BLaER1 treated with 17β-estradiol and CSF1 and Interleukin-3, amounts not matched to agents 10 nM and 100 nM (cell line): ENCODE results near the gene CHAF1B.

Experiments
- H3K27ac ChIP-seq, 11 experiments: shearing (Covaris generic); formaldehyde crosslinking; 2 replicates each; pipeline ENCODE4 v1.8.1; 2022
- H3K27me3 ChIP-seq, 11 experiments: shearing (Covaris generic); formaldehyde crosslinking; 2 replicates each; pipeline ENCODE4 v1.8.1; 2022
- H3K36me3 ChIP-seq, 11 experiments: shearing (Covaris generic); formaldehyde crosslinking; 2 replicates each; pipeline ENCODE4 v1.8.1; 2022
- H3K4me1 ChIP-seq, 10 experiments: shearing (Covaris generic); formaldehyde crosslinking; 2 replicates each; pipeline ENCODE4 v1.8.1; 2022
- H3K4me2 ChIP-seq, 11 experiments: shearing (Covaris generic); formaldehyde crosslinking; 2 replicates each; pipeline ENCODE4 v1.8.1; 2022
- H3K4me3 ChIP-seq, 10 experiments: shearing (Covaris generic); formaldehyde crosslinking; 2 replicates each; pipeline ENCODE4 v1.8.1; 2022
- H3K9ac ChIP-seq, 11 experiments: shearing (Covaris generic); formaldehyde crosslinking; 2 replicates each; pipeline ENCODE4 v1.8.1; 2022
- H3K9me3 ChIP-seq, 11 experiments: shearing (Covaris generic); formaldehyde crosslinking; replicated peaks in 1 of 11; 2 replicates each; pipeline ENCODE4 v1.8.1; 2022
- H4K20me1 ChIP-seq, 11 experiments: shearing (Covaris generic); formaldehyde crosslinking; 2 replicates each; pipeline ENCODE4 v1.8.1; 2022
- Cebpa-rat ChIP-seq, 11 experiments: shearing (Covaris generic); IDR thresholded peaks; 2 replicates each; pipeline ENCODE4 v1.8.1; 2022

CHAF1B gene

GRCh38 chr21:36441715-36442114 lies 56.5 kb downstream of the CHAF1B start:
- no peak for TF ChIP-seq Cebpa-rat (IDR thresholded peaks at IDR 0.05)
- Histone ChIP-seq H3K4me3 (no peak overlapping the region), H3K4me1 (no peaks in the 10 kb centered on the region), H4K20me1 (no peaks in the 10 kb centered on the region), H3K4me2 (no peak overlapping the region), H3K27me3 (no peaks in the 10 kb centered on the region), H3K27ac (no peak overlapping the region), H3K9ac (no peak overlapping the region), H3K9me3 (peaks cover 0 to 5% (median 0%) of the 10 kb centered on the region in 11 experiments; a peak in 1 of 22 replicates), H3K36me3 (no peaks in the 10 kb centered on the region)

GRCh38 chr21:36446301-36446700 lies 61.1 kb downstream of the CHAF1B start:
- H4K20me1 ChIP-seq = no peaks in the 10 kb centered on the region
- no peak for TF ChIP-seq Cebpa-rat (IDR thresholded peaks at IDR 0.05)
- H3K4me3 ChIP-seq = no peak overlapping the region
- H3K4me1 ChIP-seq = no peaks in the 10 kb centered on the region
- H3K9me3 ChIP-seq = no peaks in the 10 kb centered on the region
- no peaks in the 10 kb centered on the region for H3K27me3 ChIP-seq
- H3K27ac ChIP-seq = no peak overlapping the region
- H3K4me2 ChIP-seq = no peak overlapping the region
- H3K9ac ChIP-seq = no peak overlapping the region
- no peaks in the 10 kb centered on the region for H3K36me3 ChIP-seq

GRCh38 chr21:36450511-36450910 lies 65.3 kb downstream of the CHAF1B start:
- no peaks in the 10 kb centered on the region for H4K20me1 ChIP-seq
- no peaks in the 10 kb centered on the region for H3K9me3 ChIP-seq
- no peaks in the 10 kb centered on the region for H3K27me3 ChIP-seq
- H3K9ac ChIP-seq = no peak overlapping the region
- no peaks in the 10 kb centered on the region; a peak in 1 of 20 replicates for H3K4me1 ChIP-seq
- no peak overlapping the region for H3K4me3 ChIP-seq
- H3K36me3 ChIP-seq = no peaks in the 10 kb centered on the region
- H3K4me2 ChIP-seq = no peak overlapping the region
- no peak overlapping the region for H3K27ac ChIP-seq
- TF ChIP-seq Cebpa-rat (IDR thresholded peaks at IDR 0.05) = no peak

DNA sequence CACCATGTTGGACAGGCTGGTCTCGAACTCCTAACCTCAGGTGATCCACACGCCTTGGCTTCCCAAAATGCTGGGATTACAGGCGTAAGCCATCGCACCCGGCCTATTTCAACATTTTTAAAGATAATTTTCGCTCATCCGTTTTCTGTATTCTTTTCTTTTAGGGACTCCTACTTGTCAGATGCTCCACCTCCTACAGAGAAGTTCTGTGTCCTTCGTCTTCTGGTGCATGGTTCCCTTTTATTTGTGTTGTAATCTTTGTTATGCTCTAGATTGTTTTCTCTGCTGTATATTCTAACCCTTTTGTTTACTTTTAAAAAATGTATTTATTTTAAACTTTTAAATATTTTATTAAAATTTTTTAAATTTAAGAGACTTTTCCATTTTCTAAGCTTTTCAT lies 66.3 kb downstream of the CHAF1B start:
- no peaks in the 10 kb centered on the region for H3K36me3 ChIP-seq
- H3K27ac ChIP-seq = no peak overlapping the region
- TF ChIP-seq Cebpa-rat (IDR thresholded peaks at IDR 0.05) = no peak
- H3K4me3 ChIP-seq = no peak overlapping the region
- H3K9ac ChIP-seq = no peak overlapping the region
- H3K27me3 ChIP-seq = no peaks in the 10 kb centered on the region
- no peaks in the 10 kb centered on the region for H3K9me3 ChIP-seq
- no peak overlapping the region for H3K4me2 ChIP-seq
- no peaks in the 10 kb centered on the region for H4K20me1 ChIP-seq
- H3K4me1 ChIP-seq = peaks cover 0 to 3% (median 0%) of the 10 kb centered on the region in 10 experiments; a peak in 4 of 20 replicates

- no peak overlapping the region for H3K4me3 ChIP-seq
- no peaks in the 10 kb centered on the region for H4K20me1 ChIP-seq
- no peak overlapping the region for H3K9ac ChIP-seq
- H3K4me2 ChIP-seq = no peak overlapping the region
- H3K9me3 ChIP-seq = no peaks in the 10 kb centered on the region
- no peaks in the 10 kb centered on the region for H3K27me3 ChIP-seq
- no peak for TF ChIP-seq Cebpa-rat (IDR thresholded peaks at IDR 0.05)
- no peak overlapping the region for H3K27ac ChIP-seq
- H3K4me1 ChIP-seq = peaks cover 0 to 11% (median 0%) of the 10 kb centered on the region in 10 experiments; a peak in 4 of 20 replicates
- H3K36me3 ChIP-seq = no peaks in the 10 kb centered on the region
These were observed 67.2 kb downstream of the CHAF1B start for GRCh38 chr21:36452281-36452825.

GRCh38 chr21:36454093-36454531 lies 68.9 kb downstream of the CHAF1B start:
- Histone ChIP-seq H3K4me3 (no peak overlapping the region), H3K36me3 (no peaks in the 10 kb centered on the region), H3K27ac (no peak overlapping the region), H3K27me3 (no peaks in the 10 kb centered on the region), H3K4me2 (no peak overlapping the region), H3K9me3 (no peaks in the 10 kb centered on the region), H3K9ac (no peak overlapping the region), H4K20me1 (no peaks in the 10 kb centered on the region), H3K4me1 (peaks cover 0 to 11% (median 0%) of the 10 kb centered on the region in 10 experiments; a peak in 4 of 20 replicates)
- no peak for TF ChIP-seq Cebpa-rat (IDR thresholded peaks at IDR 0.05)

- Histone ChIP-seq H4K20me1 (no peaks in the 10 kb centered on the region), H3K27me3 (no peaks in the 10 kb centered on the region), H3K36me3 (no peaks in the 10 kb centered on the region), H3K27ac (no peak overlapping the region), H3K4me3 (no peak overlapping the region), H3K4me2 (no peak overlapping the region), H3K9ac (no peak overlapping the region), H3K9me3 (no peaks in the 10 kb centered on the region), H3K4me1 (peaks cover 0 to 11% (median 0%) of the 10 kb centered on the region in 10 experiments; a peak in 5 of 20 replicates)
- no peak for TF ChIP-seq Cebpa-rat (IDR thresholded peaks at IDR 0.05)
These were observed 69.5 kb downstream of the CHAF1B start for GRCh38 chr21:36454706-36455105.

GRCh38 chr21:36456729-36457414 lies 71.7 kb downstream of the CHAF1B start:
- TF ChIP-seq Cebpa-rat (IDR thresholded peaks at IDR 0.05) = no peak
- Histone ChIP-seq H3K4me3 (no peak overlapping the region), H3K9ac (no peak overlapping the region), H3K9me3 (no peaks in the 10 kb centered on the region), H3K27ac (no peak overlapping the region), H3K36me3 (no peaks in the 10 kb centered on the region), H3K4me2 (peak overlapping the region in 3 of 11 experiments; percentile 4 to 51 (median 43); a peak in 4 of 22 replicates), H3K27me3 (no peaks in the 10 kb centered on the region), H4K20me1 (no peaks in the 10 kb centered on the region), H3K4me1 (peaks cover 0 to 11% (median 3%) of the 10 kb centered on the region in 10 experiments; a peak in 5 of 20 replicates)

GRCh38 chr21:36459098-36459497 lies 73.9 kb downstream of the CHAF1B start:
- Histone ChIP-seq H3K9me3 (no peaks in the 10 kb centered on the region), H3K27ac (no peak overlapping the region), H3K4me2 (no peak overlapping the region), H3K9ac (no peak overlapping the region), H3K4me1 (peaks cover 0 to 11% (median 3%) of the 10 kb centered on the region in 10 experiments; a peak in 5 of 20 replicates), H3K27me3 (no peaks in the 10 kb centered on the region), H3K4me3 (no peak overlapping the region), H3K36me3 (no peaks in the 10 kb centered on the region), H4K20me1 (no peaks in the 10 kb centered on the region)
- TF ChIP-seq Cebpa-rat (IDR thresholded peaks at IDR 0.05) = no peak

DNA sequence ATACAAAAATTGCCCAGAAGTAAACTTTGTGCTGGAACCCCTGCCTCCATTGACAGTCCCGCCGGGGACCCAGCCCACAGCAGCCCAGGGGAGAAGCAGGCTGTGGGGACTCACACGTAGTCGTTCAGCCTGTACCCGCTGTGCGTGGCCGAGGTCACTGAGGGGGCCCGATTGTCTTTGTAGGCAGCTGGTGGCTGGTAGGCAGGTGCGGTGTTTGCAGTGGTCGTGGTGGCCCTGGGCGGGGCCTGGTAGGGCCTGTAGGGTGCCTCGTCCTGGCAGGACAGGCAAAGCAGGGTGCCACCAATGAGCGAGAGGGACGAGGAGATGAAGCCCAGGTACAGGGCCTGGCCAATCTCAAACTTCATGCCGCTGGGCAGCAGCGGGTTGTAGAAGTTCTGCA lies 75.7 kb downstream of the CHAF1B start:
- H3K4me1 ChIP-seq = peaks cover 0 to 11% (median 3%) of the 10 kb centered on the region in 10 experiments; a peak in 5 of 20 replicates

More for the DNA sequence above, 75.7 kb downstream of the CHAF1B start:
- no peaks in the 10 kb centered on the region for H4K20me1 ChIP-seq
- H3K27me3 ChIP-seq = no peaks in the 10 kb centered on the region
- no peak for TF ChIP-seq Cebpa-rat (IDR thresholded peaks at IDR 0.05)
- no peak overlapping the region for H3K9ac ChIP-seq
- no peaks in the 10 kb centered on the region for H3K36me3 ChIP-seq
- H3K27ac ChIP-seq = no peak overlapping the region
- no peak overlapping the region for H3K4me3 ChIP-seq
- H3K9me3 ChIP-seq = no peaks in the 10 kb centered on the region
- no peak overlapping the region for H3K4me2 ChIP-seq
